ENCODE data around the gene C2CD4D.
"Not testable (repeated sequence)": the region's sequence is repeated elsewhere in the genome, so short reads cannot be mapped to it uniquely, and the experiment has no call there.

Gene C2CD4D

GRCh38 chr1:151858030-151858746, 18.6 kb upstream of the C2CD4D start:
- no peak for DNase-seq

DNA sequence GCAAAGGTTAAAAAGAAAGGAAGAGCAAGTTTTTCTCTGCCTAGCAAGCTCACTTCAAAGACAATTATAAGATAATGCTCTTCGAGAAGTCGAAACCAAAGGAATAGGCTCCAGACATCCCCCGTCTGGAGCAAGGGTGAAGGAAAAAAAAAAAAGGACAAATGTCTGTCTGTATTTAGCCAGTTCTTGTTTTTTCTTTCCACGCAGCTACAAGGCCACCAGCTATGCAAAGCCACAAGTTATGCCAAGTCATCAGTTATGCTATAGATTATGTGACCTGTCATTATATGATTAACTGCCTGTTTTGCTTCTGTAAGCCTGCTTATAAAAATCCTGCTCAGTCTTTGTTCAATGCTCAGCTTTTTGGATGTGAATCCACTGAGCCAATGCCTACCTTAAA, 16.3 kb upstream of the C2CD4D start:
- no peak for DNase-seq

DNA sequence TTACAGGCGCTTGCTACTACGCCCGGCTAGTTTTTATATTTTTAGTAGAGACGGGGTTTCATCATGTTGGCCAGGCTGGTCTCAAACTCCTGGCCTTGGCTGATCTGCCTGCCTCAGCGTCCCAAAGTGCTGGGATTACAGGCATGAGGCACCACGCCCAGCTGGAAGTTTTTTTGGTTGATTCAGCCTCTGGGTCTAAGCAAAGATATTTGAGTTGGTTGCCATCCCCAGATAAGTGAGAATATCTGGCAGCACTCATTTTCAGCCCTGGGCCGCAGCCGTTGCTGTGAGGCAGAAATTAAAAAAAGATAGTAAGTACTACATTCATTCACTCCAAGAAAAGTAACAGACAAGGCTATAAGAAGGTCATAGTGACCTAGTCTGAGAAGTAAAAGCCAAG, 15.9 kb upstream of the C2CD4D start:
- not testable (repeated sequence) for DNase-seq

- DNase-seq: no peak
These were observed 15.0 kb upstream of the C2CD4D start for GRCh38 chr1:151854658-151855057.

- no peak for DNase-seq
These were observed 13.9 kb upstream of the C2CD4D start, which contains the start of gene THEM5 for GRCh38 chr1:151853411-151853943. TSS of gene THEM5 (minus strand) at chr1:151853712. CDS start at chr1:151853565, 147 bp downstream.

DNA sequence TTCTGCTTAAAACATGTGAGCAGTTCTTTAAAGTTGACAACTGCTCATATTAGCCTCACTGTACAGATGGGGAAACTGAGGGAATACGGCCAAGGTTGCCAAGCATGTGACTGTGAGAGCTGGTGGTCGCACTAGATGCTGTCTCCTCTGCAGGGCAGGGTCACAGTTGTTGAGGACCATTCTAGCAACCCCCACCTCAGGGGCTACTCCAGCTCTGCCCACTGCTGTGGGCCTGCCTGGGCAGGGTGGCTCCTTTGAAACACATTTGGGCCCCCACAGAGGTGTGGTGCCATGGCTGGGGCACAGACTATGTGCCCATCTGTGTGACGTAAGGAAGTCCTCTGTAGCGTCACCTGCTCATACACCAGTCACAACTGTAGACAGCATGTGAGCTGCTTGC, 13.1 kb upstream of the C2CD4D start:
- DNase-seq: no peak

- DNase-seq: no peak
These were observed 12.3 kb upstream of the C2CD4D start for GRCh38 chr1:151851886-151852285.

DNA sequence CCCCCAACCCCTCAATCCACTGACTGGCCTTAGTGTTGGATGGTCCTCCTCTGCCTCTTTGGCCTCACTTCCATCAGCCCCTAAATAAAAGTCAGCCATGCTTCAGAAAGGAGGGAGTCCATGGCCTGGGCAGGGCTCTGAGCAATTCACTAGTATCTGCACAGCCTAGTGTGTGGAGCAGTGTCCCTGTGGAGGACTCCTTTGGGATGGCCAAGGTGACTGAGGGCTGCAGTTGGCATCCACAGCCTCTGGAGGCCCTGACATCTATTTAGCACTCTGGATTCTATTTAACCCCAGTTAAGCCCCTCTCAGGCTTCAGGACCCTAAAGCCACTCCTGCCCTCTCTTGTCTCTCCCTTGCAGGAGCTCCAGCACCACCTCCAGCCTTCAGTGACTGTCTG, 10.3 kb upstream of the C2CD4D start:
- no peak for DNase-seq

DNA sequence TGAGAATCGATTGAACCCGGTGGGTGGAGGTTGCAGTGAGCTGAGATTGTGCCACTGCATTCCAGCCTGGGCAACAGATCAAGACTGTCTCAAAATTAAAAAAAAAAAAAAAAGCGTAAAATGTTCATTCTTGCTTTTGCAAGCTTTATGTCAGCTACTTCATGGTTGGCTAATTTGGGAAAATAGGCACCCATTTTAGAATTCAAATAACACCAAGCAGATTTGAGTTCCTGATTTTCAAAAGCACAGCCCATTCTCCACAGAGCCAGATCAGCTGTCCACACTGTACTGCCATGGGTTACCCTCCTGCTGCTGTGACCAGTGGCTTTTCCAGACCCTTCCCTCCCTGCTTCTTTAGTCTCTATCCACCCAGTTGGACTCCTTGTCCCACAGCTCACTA, 9.5 kb upstream of the C2CD4D start:
- no peak for DNase-seq

GRCh38 chr1:151847867-151848596, 8.4 kb upstream of the C2CD4D start:
- no peak for DNase-seq

GRCh38 chr1:151846686-151847237, 7.1 kb upstream of the C2CD4D start:
- no peak for DNase-seq

GRCh38 chr1:151846062-151846568, 6.5 kb upstream of the C2CD4D start:
- no peak for DNase-seq

GRCh38 chr1:151843398-151843797, 3.8 kb upstream of the C2CD4D start:
- DNase-seq: no peak

DNA sequence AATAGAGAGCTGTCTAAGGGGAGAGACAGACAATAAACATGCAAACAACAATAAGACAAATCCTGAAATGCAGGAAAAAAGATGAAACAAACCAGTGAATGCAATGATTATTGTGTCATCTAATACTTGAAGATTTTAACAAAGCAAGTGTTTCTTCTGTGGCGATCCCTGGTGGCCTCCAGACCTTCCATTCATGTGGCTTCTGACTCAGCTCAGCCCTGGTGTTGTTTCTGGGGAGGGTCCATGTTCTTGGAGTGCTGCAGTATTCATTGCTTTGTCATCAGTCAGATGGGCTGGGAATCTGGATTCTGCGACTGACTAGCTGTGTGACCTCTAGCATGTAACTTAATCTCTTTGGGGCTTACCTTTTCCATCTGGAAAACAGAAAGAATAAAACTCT, 1.5 kb upstream of the C2CD4D start:
- DNase-seq: no peak

- DNase-seq: no peak
These were observed 801 bp upstream of the C2CD4D start for GRCh38 chr1:151840421-151840820.

DNA sequence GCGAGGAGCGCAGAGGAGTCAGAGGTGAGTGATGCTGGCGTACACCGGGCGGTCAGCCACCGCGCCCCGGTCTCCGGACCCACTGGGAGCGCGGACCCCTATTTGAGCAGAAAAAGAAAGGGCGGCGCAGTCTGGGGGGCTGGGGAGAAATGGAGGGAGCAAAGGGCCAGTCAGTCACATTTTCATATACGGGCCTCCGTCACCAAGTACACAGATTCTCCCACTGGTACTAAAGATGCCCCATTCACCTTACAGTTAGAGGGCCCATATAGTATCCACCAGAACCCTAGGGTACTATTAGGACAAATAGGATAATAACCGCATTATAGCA, 573 bp downstream of the C2CD4D start:
- no peak for DNase-seq

DNA sequence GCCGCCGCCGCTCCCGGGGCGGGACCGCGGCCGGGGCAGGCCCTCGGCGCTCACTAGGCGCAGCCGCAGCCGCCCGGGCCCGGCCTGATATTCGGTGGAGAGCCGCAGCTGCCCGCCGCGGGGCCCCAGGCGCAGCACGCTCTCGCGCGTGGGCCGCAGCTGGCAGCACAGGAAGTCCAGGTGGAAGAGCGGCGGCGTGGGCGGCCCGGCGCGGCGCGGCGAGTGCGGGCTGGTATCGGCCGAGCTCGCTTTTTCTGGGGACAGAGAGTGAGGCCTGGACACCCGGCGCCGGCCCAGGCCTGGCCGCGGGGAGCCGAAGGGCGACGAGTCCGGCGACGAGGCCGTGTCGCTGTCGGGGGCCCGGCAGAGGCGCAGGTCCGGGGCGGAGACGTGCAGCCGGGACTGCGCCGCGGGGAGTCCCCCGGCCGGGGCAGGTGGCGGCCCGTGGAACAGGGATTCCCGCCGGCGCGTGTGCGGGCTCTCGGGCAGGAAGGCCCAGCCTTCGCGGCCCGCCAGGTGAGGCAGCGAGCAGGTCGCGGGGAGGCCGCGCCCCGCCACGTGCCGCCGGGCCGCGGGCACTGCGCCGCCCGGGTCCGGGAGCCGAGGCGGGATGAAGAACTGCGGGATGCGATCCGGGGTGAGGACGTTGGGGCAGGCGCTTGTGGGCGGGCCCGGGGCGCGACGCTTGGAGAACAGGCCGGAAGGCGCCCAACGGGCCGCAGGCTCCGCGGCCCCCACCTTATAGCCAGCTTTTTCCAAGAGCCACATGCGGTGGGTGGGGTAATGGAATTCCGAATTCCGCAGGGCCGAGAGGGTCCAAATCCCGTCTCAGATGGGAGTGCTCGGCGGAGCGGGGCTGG, 1.2 kb downstream of the C2CD4D start:
- no peak for DNase-seq

DNA sequence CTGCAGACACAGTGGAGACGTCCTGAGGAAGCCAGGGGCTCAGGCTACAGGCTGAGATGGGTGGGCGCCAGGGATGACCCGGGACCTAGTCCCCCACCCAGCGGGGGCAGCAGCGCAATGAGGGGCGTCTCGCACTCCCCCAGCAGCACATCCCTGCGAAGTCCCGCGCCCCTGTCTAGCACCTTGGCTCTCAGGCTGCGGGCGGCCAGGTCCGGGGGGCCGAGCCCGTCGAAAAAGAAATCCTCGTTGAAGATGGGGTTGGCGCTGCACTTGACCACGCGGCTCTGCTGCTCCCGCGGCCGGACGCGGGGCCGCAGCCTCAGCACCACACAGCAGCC, 1.8 kb downstream of the C2CD4D start:
- DNase-seq: no peak

DNA sequence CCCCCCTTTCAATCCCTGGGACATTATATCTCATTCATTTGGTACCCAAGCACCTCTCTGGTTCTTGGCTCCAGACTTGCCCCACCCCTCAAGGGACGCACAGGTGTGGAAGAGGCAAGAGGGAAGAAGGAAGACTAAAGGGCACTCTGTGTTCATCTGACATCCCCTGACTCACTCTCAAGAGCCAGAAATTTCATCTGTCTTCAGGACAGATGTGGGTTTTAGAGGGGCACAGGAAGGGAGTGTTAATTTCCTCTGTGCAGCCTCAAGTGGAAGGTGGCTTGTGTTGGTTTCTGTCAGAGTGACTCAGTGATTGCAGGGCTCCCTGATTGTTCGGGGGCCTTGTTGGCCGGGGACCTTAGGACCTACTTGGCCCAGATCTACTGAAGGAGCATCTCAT, 2.4 kb downstream of the C2CD4D start:
- no peak for DNase-seq

DNA sequence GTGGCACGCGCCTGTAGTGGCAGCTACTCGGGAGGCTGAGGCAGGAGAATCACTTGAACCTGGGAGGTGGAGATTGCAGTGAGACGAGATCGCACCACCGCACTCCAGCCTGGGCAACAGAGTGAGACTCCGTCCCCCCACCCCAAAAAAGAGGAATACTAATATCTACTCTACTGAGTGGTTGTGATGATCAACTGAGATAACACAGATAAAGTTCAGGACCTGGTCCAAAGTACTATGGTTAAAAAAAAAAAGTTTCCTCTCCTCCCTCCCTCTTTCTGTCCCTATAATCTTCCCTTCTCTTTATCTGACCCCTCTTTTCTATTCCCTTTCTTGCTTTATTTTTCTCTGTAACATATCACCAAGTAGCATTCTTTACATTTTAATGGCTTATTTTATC, 4.0 kb downstream of the C2CD4D start:
- no peak for DNase-seq

DNA sequence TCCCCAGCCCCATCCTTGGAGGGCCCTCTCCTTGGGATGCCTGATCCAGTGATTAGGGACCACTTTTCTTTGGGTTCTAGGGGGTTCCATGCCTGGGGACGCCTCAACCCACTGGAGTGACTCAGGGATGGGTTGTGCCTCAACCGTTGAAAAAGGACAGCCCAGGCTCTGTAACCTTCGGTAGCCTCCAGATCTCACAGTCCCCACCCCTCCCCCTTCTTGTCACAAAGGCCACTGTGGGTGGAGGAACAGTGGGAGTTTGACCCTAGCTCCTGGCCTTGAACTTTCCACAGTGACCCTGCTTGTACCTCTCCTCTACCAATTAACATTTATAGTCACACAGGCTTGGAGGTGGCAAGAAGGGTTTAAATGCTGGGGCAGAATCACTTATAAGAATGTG, 5.4 kb downstream of the C2CD4D start:
- DNase-seq: no peak

DNA sequence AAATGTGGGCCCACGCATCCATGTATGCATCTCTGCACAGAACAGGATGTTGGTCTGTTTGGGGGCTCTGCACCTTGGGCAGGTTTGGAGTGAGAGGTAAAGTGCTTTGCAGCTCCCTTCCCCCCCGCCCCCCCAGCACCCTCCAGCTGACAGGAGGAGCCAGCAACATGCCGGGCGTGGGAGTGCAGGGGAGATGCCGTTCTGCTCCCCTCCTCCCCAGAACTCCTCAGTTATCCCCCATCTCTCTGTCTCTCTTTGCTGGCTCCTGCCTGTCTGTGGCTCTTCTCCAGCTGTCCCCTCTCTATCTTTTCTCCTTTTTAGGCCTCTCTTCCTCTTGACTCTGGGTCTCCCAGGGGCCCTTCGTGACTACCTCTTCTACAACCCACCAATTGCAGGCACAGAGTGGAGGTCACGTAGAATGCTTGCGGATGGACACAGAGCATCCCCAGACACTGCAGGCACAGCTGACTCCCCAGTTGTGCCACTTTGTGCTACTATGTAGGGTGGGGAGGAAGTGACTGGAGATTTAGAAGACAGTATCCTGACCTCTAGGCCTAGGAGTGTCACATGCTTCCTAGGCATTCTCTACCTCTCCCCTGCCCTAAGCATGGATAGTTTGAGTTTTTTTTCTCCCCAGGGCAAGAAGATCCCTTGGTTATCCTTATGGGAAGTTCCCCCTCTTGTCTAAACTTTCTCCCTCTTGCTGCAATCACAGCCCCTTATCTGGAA, 6.3 kb downstream of the C2CD4D start:
- DNase-seq: no peak

All from NCI-H2029 (cell line).